HG03571 (cell line): ENCODE measurements around the gene MED13L.
"Not testable (repeated sequence)": the region's sequence is repeated elsewhere in the genome, so short reads cannot be mapped to it uniquely, and the experiment has no call there.

Source experiments
- ATAC-seq: cut with Tn5 transposase; IDR thresholded peaks from one replicate; pipeline ENCODE4 v1.9.1; 2021; ENCODE audit not compliant: unreplicated experiment

MED13L gene

GRCh38 chr12:116031624-116032023, 245.9 kb downstream of the MED13L start:
- not testable (repeated sequence) for ATAC-seq

- no peak for ATAC-seq
These were observed 248.9 kb downstream of the MED13L start for GRCh38 chr12:116028619-116029018.

GRCh38 chr12:116027551-116027821, 250.0 kb downstream of the MED13L start:
- no peak for ATAC-seq

GRCh38 chr12:116026768-116027550, 250.5 kb downstream of the MED13L start:
- ATAC-seq, result no peak

- ATAC-seq, result no peak
These were observed 251.1 kb downstream of the MED13L start for GRCh38 chr12:116026346-116026745.

GRCh38 chr12:116024769-116025168, 252.7 kb downstream of the MED13L start:
- ATAC-seq, result no peak

GRCh38 chr12:116019415-116019814, 258.1 kb downstream of the MED13L start:
- ATAC-seq, result no peak

GRCh38 chr12:116018282-116018681, 259.2 kb downstream of the MED13L start:
- no peak for ATAC-seq

GRCh38 chr12:116015525-116015924, 262.0 kb downstream of the MED13L start:
- ATAC-seq, result no peak

- ATAC-seq, result no peak
These were observed 264.7 kb downstream of the MED13L start for GRCh38 chr12:116012757-116013156.

GRCh38 chr12:116011217-116011616, 266.3 kb downstream of the MED13L start:
- ATAC-seq, result no peak

- no peak for ATAC-seq
These were observed 267.0 kb downstream of the MED13L start for GRCh38 chr12:116010467-116010866.

- ATAC-seq, result no peak
These were observed 267.7 kb downstream of the MED13L start for GRCh38 chr12:116009805-116010204.

GRCh38 chr12:116006141-116006540, 271.4 kb downstream of the MED13L start:
- ATAC-seq, result no peak

GRCh38 chr12:116002890-116003536, 274.5 kb downstream of the MED13L start:
- no peak for ATAC-seq

GRCh38 chr12:116000252-116000651, 277.2 kb downstream of the MED13L start:
- ATAC-seq, result no peak

- ATAC-seq, result no peak
These were observed 277.9 kb downstream of the MED13L start for GRCh38 chr12:115999582-115999981.

GRCh38 chr12:115998794-115999478, 278.6 kb downstream of the MED13L start:
- ATAC-seq, result no peak

GRCh38 chr12:115998119-115998633, 279.3 kb downstream of the MED13L start:
- ATAC-seq, result no peak

- no peak for ATAC-seq
These were observed 283.8 kb downstream of the MED13L start for GRCh38 chr12:115993737-115994136.

- no peak for ATAC-seq
These were observed 287.3 kb downstream of the MED13L start for GRCh38 chr12:115990241-115990640.
